Fibroblast of lung (primary cell): ENCODE results near the gene TNS3.

Experiments
- CTCF ChIP-seq, 2 donors: IDR thresholded peaks in 1 of 2; conservative IDR thresholded peaks in 1 of 2; 1 replicate in 1 of 2; 2 replicates in 1 of 2; pipeline ENCODE4 v1.5.1; 2011 to 2012; ENCODE audit warnings: low read length in 2 of 2, control low read depth in 1 of 2, inconsistent platforms in 1 of 2, low read depth in 1 of 2, mild to moderate bottlenecking in 1 of 2
- EZH2 ChIP-seq: IDR thresholded peaks from 2 replicates; pipeline ENCODE4 v1.5.1; 2012; ENCODE audit warnings: low read length, control low read depth, mild to moderate bottlenecking; ENCODE audit errors: missing control alignments

DNA sequence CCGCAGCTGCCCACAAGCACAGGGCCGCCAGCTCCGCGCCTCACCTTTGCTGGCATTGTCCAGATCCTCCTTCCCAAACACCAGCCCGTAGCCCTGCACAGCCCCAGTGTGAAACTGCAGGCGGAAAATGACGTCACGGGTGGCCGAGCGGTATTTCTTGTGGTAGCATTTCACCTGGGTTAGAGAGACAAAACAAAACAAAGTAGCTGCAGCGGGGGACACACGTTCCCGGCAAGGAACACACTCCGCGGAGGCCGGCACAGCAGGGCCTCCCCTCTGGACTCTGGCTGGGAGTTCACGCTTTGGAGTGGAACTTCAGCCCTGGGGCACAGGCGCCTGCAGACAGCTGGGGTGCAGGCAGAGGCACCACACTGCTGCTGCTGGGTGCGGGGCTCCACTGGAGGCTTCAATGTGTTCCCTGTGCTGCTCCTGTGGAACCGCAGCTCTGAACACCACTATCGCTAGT is 181.1 kb downstream of the TNS3 start:
- TF ChIP-seq EZH2 (no peak), CTCF (conservative IDR thresholded peaks at IDR 0.05 in 1 of 2, IDR thresholded peaks at IDR 0.05 in 1 of 2; ENCODE audit: low read depth in 1 of 2, low read length in 2 of 2) (no peak)
